Measurements from ENCODE around the gene IL15. TPM values are rescaled to one million over a fixed set of nuclear protein-coding genes. Genes with fewer than 3 reads are reported as not detected.

The IL15 gene
- total RNA-seq, 1 donor from 2014 or later = 1.3 TPM

GRCh38 chr4:141724646-141725045 is 88.3 kb downstream of the IL15 start:
- Mint-ChIP-seq H3K4me3 (ENCODE audit: unreplicated experiment) (no peak overlapping the region), H3K27ac (ENCODE audit: unreplicated experiment) (no peak overlapping the region), H3K4me1 (ENCODE audit: low read depth) (no peaks in the 10 kb centered on the region), H3K9me3 (ENCODE audit: low read depth) (no peaks in the 10 kb centered on the region), H3K36me3 (ENCODE audit: low read depth) (peaks cover 1% of the 10 kb centered on the region), H3K27me3 (ENCODE audit: low read depth) (peaks cover 2% of the 10 kb centered on the region)
- no peak for DNase-seq (ENCODE audit: low spot score)
- TF ChIP-seq CTCF (IDR thresholded peaks at IDR 0.05) = no peak

- H3K4me1 Mint-ChIP-seq (ENCODE audit: low read depth) = peaks cover 5% of the 10 kb centered on the region
- no peak overlapping the region for H3K27ac Mint-ChIP-seq (ENCODE audit: unreplicated experiment)
- H3K9me3 Mint-ChIP-seq (ENCODE audit: low read depth) = no peaks in the 10 kb centered on the region
- H3K36me3 Mint-ChIP-seq (ENCODE audit: low read depth) = peaks cover 1% of the 10 kb centered on the region
- TF ChIP-seq CTCF (IDR thresholded peaks at IDR 0.05) = no peak
- no peak overlapping the region for H3K4me3 Mint-ChIP-seq (ENCODE audit: unreplicated experiment)
- DNase-seq (ENCODE audit: low spot score) = no peak
- H3K27me3 Mint-ChIP-seq (ENCODE audit: low read depth) = peaks cover 2% of the 10 kb centered on the region
These were observed 91.0 kb downstream of the IL15 start for GRCh38 chr4:141727420-141727819.

- H3K27me3 Mint-ChIP-seq (ENCODE audit: low read depth) = no peaks in the 10 kb centered on the region
- H3K4me1 Mint-ChIP-seq (ENCODE audit: low read depth) = peaks cover 5% of the 10 kb centered on the region
- no peak for TF ChIP-seq CTCF (IDR thresholded peaks at IDR 0.05)
- H3K4me3 Mint-ChIP-seq (ENCODE audit: unreplicated experiment) = no peak overlapping the region
- no peaks in the 10 kb centered on the region for H3K9me3 Mint-ChIP-seq (ENCODE audit: low read depth)
- H3K36me3 Mint-ChIP-seq (ENCODE audit: low read depth) = peaks cover 2% of the 10 kb centered on the region
- no peak for DNase-seq (ENCODE audit: low spot score)
- no peak overlapping the region for H3K27ac Mint-ChIP-seq (ENCODE audit: unreplicated experiment)
These were observed 94.4 kb downstream of the IL15 start for GRCh38 chr4:141730805-141731204.

GRCh38 chr4:141731481-141731880 is 95.1 kb downstream of the IL15 start:
- no peaks in the 10 kb centered on the region for H3K27me3 Mint-ChIP-seq (ENCODE audit: low read depth)
- no peak for TF ChIP-seq CTCF (IDR thresholded peaks at IDR 0.05)
- peaks cover 5% of the 10 kb centered on the region for H3K4me1 Mint-ChIP-seq (ENCODE audit: low read depth)
- no peak overlapping the region for H3K27ac Mint-ChIP-seq (ENCODE audit: unreplicated experiment)
- H3K9me3 Mint-ChIP-seq (ENCODE audit: low read depth) = peaks cover 4% of the 10 kb centered on the region
- H3K36me3 Mint-ChIP-seq (ENCODE audit: low read depth) = peaks cover 2% of the 10 kb centered on the region
- no peak for DNase-seq (ENCODE audit: low spot score)
- H3K4me3 Mint-ChIP-seq (ENCODE audit: unreplicated experiment) = no peak overlapping the region

GRCh38 chr4:141739636-141740035 is 103.3 kb downstream of the IL15 start:
- no peak for TF ChIP-seq CTCF (IDR thresholded peaks at IDR 0.05)
- no peak overlapping the region for H3K27ac Mint-ChIP-seq (ENCODE audit: unreplicated experiment)
- no peaks in the 10 kb centered on the region for H3K4me1 Mint-ChIP-seq (ENCODE audit: low read depth)
- H3K27me3 Mint-ChIP-seq (ENCODE audit: low read depth) = peaks cover 5% of the 10 kb centered on the region
- no peak for DNase-seq (ENCODE audit: low spot score)
- H3K9me3 Mint-ChIP-seq (ENCODE audit: low read depth) = peaks cover 47% of the 10 kb centered on the region
- peaks cover 5% of the 10 kb centered on the region for H3K36me3 Mint-ChIP-seq (ENCODE audit: low read depth)
- H3K4me3 Mint-ChIP-seq (ENCODE audit: unreplicated experiment) = no peak overlapping the region
